HG03378 (cell line): ENCODE results near the gene MCOLN1.

Experiments
- ATAC-seq: cut with Tn5 transposase; IDR thresholded peaks from one replicate; pipeline ENCODE4 v1.9.1; 2021; ENCODE audit warnings: mild to moderate bottlenecking, moderate library complexity; ENCODE audit not compliant: unreplicated experiment

Gene MCOLN1

GRCh38 chr19:7540761-7541474 is 18.5 kb downstream of the MCOLN1 start:
- no peak for ATAC-seq

DNA sequence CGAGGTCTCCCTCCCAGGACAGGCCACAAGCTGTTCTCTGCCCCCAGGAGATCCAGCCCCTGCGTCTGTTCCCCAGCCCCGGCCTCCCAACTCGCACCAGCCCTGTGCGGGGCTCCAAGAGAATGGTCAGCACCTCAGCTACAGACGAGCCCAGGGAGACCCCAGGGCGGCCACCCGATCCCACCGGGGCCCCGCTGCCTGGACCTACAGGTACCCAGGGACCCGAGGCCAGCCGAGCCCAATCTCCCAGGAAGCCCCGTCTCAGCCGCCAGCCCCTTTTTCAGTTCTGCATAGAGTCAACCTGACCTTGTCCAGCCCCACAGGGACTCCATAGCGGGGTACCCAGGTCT is 19.0 kb downstream of the MCOLN1 start:
- no peak for ATAC-seq

DNA sequence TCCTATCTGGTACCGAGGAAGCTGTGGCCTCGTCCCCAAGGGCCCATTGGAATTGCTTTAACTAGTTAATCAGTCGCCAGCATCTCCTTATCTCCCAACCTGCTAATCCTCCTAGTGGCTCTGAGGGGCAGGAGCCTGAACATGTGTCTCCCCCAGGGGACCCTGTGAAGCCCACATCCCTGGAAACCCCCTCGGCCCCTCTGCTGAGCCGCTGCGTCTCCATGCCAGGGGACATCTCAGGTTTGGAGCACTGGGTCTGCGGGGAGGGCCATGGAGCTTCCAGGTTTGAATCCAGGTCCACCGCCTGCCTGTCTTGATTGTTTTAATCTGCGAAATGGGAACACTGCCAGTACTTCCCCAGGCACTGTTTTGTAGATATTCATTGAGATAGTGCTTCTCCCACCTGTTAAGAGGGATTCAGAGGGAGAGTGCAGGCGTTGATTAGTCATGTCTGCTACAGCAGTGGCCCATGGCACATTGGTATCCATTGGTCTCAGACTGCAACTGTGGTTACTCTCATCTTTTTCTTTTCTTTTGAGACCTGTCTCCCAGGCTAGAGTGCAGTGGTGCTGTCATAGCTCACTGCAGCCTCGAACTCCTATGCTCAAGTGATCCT is 19.5 kb downstream of the MCOLN1 start:
- ATAC-seq, result no peak

- no peak for ATAC-seq
Measured at GRCh38 chr19:7542556-7543348, 20.3 kb downstream of the MCOLN1 start.

DNA sequence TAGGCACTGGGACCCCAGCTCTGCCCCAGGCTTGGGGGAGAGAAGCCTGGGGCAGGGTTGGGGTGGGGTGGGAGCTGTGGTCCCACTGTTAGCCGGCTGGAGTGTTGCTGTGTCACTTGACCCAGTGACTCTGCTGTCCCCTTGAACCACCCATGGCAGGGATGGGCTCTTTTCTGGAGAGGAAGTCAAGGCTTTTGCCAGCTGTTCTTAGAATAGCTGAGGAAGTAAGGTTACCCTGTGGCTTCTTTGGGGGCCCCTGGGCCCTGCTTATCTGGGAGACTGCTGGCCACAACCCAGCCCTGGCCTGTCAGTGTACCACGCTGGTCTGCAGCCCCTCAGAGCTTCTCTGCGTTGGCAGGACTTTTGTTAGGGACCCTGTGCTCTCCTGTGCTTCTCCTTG is 22.2 kb downstream of the MCOLN1 start:
- no peak for ATAC-seq

- ATAC-seq, result no peak
Measured at GRCh38 chr19:7545300-7545699, 22.9 kb downstream of the MCOLN1 start.

DNA sequence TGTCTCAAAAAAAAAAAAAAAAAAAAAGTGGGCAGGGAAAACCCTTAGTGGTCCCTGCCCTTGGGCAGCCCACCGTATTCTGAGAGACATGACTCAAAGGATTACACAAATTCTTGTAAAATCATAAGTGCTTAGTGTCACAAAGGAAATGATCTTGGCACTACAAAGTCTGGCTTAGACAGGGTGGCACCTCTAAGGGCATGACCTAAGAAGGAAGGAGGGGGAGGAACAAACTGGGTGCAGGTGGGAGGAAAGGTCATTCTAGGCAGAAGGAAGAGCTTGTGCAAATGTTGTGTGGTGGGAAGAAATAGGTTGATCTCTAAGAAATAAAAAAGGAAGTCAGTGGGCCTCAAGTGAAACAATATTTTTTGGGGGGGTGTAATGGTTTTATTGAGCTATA is 23.5 kb downstream of the MCOLN1 start:
- ATAC-seq, result no peak

GRCh38 chr19:7547159-7547558 is 24.7 kb downstream of the MCOLN1 start:
- no peak for ATAC-seq

DNA sequence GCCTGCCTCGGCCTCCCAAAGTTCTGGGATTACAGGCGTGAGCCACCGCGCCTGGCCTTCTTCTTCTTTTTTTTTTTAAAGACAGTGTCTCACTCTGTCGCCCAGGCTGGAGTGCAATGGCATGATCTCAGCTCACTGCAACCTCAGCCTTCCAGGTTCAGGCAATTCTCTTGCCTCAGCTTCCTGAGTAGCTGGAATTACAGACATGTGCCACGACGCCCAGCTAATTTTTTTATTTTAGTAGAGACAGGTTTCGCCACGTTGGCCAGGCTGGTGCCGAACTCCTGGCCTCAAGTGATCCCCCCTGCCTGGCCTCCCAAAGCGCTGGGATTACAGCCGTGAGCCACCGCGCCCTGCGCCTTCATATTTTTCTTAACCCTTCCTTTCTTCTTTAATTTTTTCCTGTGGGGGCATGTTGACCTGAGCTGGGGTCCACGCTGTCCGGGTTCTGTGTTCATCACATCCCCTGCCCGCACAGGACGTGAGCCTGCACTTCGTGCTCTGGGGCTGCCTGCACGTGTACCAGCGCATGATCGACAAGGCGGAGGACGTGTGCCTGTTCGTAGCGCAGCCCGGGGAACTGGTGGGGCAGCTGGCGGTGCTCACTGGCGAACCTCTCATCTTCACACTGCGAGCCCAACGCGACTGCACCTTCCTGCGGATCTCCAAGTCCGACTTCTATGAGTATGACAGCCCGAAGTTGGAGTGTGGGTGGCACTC is 27.2 kb downstream of the MCOLN1 start:
- ATAC-seq, result no peak

GRCh38 chr19:7550169-7550770 is 27.8 kb downstream of the MCOLN1 start:
- ATAC-seq, result no peak

DNA sequence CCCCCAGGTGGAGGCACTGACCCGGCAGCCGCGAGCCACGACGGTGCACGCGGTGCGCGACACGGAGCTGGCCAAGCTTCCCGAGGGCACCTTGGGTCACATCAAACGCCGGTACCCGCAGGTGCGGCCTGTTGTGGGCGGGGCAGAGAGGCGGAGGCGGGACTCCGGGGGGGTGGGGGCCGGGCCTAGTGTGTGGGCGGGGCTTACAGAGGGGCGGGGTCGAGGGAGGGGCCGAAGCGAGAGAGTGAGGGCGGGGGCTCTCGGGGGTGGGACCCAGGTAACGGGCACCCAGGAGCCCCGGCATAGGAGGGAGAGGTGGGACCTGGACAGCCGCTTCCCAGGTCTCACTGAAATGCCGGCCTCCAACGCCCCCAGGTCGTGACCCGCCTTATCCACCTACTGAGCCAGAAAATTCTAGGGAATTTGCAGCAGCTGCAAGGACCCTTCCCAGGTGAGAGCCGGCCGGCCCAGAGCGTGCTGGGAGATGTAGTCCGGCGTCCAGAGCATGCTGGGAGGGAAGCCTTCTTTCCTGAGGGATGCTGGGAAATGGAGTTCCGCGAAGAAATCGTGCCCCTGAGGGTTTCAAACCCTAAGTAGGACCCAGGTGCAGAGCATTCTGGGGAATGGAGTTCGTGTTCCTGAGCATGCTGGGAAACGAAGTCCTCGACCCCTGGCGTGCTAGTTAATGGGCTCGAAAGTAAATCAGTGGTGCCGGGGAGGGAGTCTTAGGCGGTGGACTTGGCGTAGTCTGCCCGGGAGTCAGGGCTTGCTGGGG is 28.8 kb downstream of the MCOLN1 start:
- no peak for ATAC-seq

- no peak for ATAC-seq
Measured at GRCh38 chr19:7552781-7553180, 30.4 kb downstream of the MCOLN1 start.

GRCh38 chr19:7554565-7554964 is 32.1 kb downstream of the MCOLN1 start:
- no peak for ATAC-seq

DNA sequence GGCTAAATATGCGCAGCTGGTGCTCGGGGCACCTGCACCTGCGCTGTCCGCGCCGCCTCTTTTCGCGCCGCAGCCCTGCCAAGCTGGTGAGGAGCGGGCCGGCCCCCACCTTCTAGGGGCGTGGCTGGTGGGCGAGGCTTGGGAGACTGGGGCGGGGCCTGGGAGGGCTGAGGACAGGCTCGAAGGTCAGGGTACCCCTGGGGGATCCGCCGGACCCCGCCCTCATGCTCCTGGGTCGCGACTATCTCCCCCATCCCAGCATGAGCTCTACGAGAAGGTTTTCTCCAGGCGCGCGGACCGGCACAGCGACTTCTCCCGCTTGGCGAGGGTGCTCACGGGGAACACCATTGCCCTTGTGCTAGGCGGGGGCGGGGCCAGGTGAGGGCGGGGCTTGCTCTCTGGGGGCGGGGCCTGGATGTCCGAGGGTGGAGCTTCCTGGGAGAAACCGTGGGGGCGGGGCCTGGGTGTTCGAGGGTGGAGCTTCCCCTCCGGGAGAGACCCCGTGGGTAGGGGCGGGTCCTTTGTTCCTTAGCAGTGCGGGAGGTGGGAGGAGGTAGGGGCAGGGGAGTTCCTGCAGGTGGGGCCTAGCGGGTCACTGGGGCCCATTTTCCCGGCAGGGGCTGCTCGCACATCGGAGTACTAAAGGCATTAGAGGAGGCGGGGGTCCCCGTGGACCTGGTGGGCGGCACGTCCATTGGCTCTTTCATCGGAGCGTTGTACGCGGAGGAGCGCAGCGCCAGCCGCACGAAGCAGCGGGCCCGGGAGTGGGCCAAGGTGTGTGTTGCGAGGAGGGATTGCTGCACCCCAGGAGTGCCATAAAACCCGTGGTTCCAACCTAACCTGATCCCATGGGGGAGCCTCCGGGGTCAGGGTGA is 32.8 kb downstream of the MCOLN1 start:
- no peak for ATAC-seq

- no peak for ATAC-seq
Measured at GRCh38 chr19:7556696-7557315, 34.4 kb downstream of the MCOLN1 start.

- ATAC-seq, result no peak
Measured at GRCh38 chr19:7558667-7559066, 36.2 kb downstream of the MCOLN1 start.

GRCh38 chr19:7559102-7559501 is 36.7 kb downstream of the MCOLN1 start:
- no peak for ATAC-seq

DNA sequence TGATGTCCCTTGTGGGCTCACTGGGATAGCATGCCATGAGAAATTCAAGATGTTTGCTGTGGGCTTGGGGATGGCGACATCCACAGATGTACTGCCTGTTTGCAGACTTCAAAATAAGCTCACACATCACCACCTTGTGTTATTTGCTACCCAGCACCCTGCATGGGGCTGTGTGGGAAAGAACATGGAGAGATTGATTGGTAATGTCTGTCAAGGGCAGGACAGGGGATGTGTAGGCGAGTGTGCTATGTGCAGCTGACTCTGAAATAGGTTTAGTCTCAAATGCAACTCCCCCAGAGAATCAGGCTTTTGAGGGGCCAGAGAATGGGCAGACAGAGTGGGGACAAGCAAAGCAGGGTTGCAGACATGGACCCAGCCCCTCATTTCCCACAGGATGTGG is 37.8 kb downstream of the MCOLN1 start:
- ATAC-seq, result no peak

DNA sequence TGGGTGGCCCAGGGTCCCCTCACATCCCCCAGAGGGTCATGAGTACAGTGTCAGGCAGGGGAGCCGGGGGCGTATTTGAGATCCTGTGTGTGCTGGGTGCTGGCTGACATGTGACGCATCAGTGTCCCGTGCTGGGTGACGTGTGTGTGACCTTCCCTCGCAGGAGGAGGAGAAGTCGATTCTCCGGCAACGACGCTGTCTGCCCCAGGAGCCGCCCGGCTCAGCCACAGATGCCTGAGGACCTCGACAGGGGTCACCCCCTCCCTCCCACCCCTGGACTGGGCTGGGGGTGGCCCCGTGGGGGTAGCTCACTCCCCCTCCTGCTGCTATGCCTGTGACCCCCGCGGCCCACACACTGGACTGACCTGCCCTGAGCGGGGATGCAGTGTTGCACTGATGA is 38.9 kb downstream of the MCOLN1 start:
- no peak for ATAC-seq
